Ovary (tissue), 10 donors: Measurements from ENCODE around the gene PROX1. TPM values are rescaled to one million over a fixed set of nuclear protein-coding genes. Genes with fewer than 3 reads are reported as not detected.

ENCODE experiments used
- DNase-seq, 5 donors: peaks; one replicate each; pipeline ENCODE4 v3.0.0-alpha.2; 2019 to 2020
- H3K27ac ChIP-seq, 2 donors: fragments of 200-600 bp; one replicate each; pipeline versions ENCODE4 v1.5.1 to v1.8.0; 2019 to 2022
- H3K27me3 ChIP-seq: fragments of 200-600 bp; one replicate; pipeline ENCODE4 v1.8.0; 2022
- H3K36me3 ChIP-seq: fragments of 200-600 bp; sonication (generic); one replicate; pipeline ENCODE4 v1.5.1; 2019
- H3K4me1 ChIP-seq: one replicate; pipeline ENCODE4 v1.8.1; 2013; ENCODE audit warnings: mild to moderate bottlenecking, moderate library complexity; ENCODE audit not compliant: insufficient read depth
- H3K4me3 ChIP-seq: fragments of 200-600 bp; sonication (generic); one replicate; pipeline ENCODE4 v1.5.1; 2017
- H3K9me3 ChIP-seq, 2 donors: fragments of 200-600 bp in 1 of 2; sonication (generic) in 1 of 2; one replicate each; pipeline versions ENCODE4 v1.5.1 to v1.8.1; 2013 to 2019; ENCODE audit warnings: mild to moderate bottlenecking in 1 of 2, moderate library complexity in 1 of 2
- CTCF ChIP-seq, 3 donors: fragments of 450-650 bp in 2 of 3; fragments of 200-600 bp in 1 of 3; IDR thresholded peaks; one replicate each; pipeline versions ENCODE4 v1.5.1 to v1.8.0; 2016 to 2022; ENCODE audit warnings: antibody characterized with exemption in 3 of 3, mild to moderate bottlenecking in 1 of 3
- EP300 ChIP-seq: sonication (generic); formaldehyde crosslinking; IDR thresholded peaks from one replicate; pipeline ENCODE4 v1.6.1; 2017; ENCODE audit warnings: antibody characterized with exemption
- POLR2A ChIP-seq: fragments of 450-650 bp; IDR thresholded peaks from one replicate; pipeline ENCODE4 v1.6.1; 2017; ENCODE audit warnings: antibody characterized with exemption, mild to moderate bottlenecking, moderate library complexity
- WGBS, 3 donors: extraction: QIAGEN DNeasy Blood & Tissue Kit in 1 of 3; methylation state at CpG; one replicate each; pipeline versions ENCODE4 v1.1.5 to v1.1.7; 2013 to 2017; 5-methylcytosine and 5-hydroxymethylcytosine counted together
- intact Hi-C, 4 donors: fragments of 100-400 bp; cut with DNase I; formaldehyde crosslinking; loops; one replicate each; pipeline versions ENCODE4 v1.11.0 to v1.15.1; 2022 to 2023
- long read RNA-seq, 3 donors: library from polyadenylated mRNA in 2 of 3; unstranded in 2 of 3; transcript quantifications; one replicate each; pipeline ENCODE4 v2.0.0 and lab custom pipeline, GENCODE V29; 2021 to 2026
- polyA plus RNA-seq, 2 donors: library from polyadenylated mRNA; stranded (reverse); fragments of 200-250 nt in 1 of 2; fragments of 350-450 nt in 1 of 2; fragmentation: Illumina TruSeq in 1 of 2; extraction: RNeasy Lipid Tissue Mini Kit (QIAGEN cat#74804) in 1 of 2; gene quantifications; one replicate each; pipeline ENCODE4 v1.2.3, GENCODE V29; 2013 to 2014
- total RNA-seq, 7 donors: library from RNA; depleted of rRNA in 2 of 7; stranded (reverse); fragments of >200 nt in 2 of 7; fragmentation: NEBNext Ultra II Directional in 3 of 7; extraction: Animal tissue kit (Norgen Biotek cat#: 25700) in 3 of 7; gene quantifications; one replicate each; pipeline versions ENCODE4 v1.1.0 to v1.2.4, GENCODE V29; 2016 to 2023
- donor health status: DM: no; HTN: no; CAD: no; lungs with moderate emphysema.
- donor health status: DM: no; HTN: no; CAD: no.
- donor health status: Bipolar disorder and iron deficiency.
- donor health status: DM: yes; HTN: yes; CAD: no.
- donor health status: DM: no; HTN: no; CAD: no.
- donor health status: DM: yes; HTN: yes; CAD: no.

Gene PROX1, protein sequence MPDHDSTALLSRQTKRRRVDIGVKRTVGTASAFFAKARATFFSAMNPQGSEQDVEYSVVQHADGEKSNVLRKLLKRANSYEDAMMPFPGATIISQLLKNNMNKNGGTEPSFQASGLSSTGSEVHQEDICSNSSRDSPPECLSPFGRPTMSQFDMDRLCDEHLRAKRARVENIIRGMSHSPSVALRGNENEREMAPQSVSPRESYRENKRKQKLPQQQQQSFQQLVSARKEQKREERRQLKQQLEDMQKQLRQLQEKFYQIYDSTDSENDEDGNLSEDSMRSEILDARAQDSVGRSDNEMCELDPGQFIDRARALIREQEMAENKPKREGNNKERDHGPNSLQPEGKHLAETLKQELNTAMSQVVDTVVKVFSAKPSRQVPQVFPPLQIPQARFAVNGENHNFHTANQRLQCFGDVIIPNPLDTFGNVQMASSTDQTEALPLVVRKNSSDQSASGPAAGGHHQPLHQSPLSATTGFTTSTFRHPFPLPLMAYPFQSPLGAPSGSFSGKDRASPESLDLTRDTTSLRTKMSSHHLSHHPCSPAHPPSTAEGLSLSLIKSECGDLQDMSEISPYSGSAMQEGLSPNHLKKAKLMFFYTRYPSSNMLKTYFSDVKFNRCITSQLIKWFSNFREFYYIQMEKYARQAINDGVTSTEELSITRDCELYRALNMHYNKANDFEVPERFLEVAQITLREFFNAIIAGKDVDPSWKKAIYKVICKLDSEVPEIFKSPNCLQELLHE
- total RNA-seq, result 10 to 100 TPM in 6 of 7 donors, 1 to 10 TPM in 1; 8.6 to 23.6 (median 16.8) TPM
- 1 to 10 TPM; 3.6 to 4.8 TPM for polyA plus RNA-seq
- long read RNA-seq, donor 1, full-length matches to known transcripts, result 2 of 8 reads
- long read RNA-seq, donor 1, partial matches to known transcripts, result 3 of 8 reads
- long read RNA-seq, donor 1, other reads (novel, unspliced or antisense), result 3 of 8 reads
- long read RNA-seq, donor 2, result 0 reads
- long read RNA-seq, donor 3, partial matches to known transcripts, result 0 of 2 reads
- long read RNA-seq, donor 3, other reads (novel, unspliced or antisense), result 2 of 2 reads

- Histone ChIP-seq H3K36me3 (no peaks in the 10 kb centered on the region), H3K9me3 (no peaks in the 10 kb centered on the region), H3K4me1 (peaks cover 13% of the 10 kb centered on the region), H3K27ac (peak within 1 kb of the TSS; percentile 75 to 94), H3K4me3 (peak within 1 kb of the TSS; percentile 53), H3K27me3 (no peaks in the 10 kb centered on the region)
- intact Hi-C loops, result no loop called here
- no peak for TF ChIP-seq EP300
- peak in 2 of 3 donors; percentile 36 to 53 for TF ChIP-seq CTCF (IDR thresholded peaks at IDR 0.05)
- peak; percentile 85 for TF ChIP-seq POLR2A
- peak in 4 of 5 donors; percentile 69 to 86 (median 75) for DNase-seq
- 1% methylated on average over 29 of the region's 29 CpGs for WGBS, 3 donors
Observed at GRCh38 chr1:213987927-213988506, at the start of gene PROX1. Gene PROX1, plus strand, starts transcription at chr1:213987973. Its CDS starts 8,563 bp downstream, at chr1:213996536.

GRCh38 chr1:213938776-213939175 is 49.0 kb upstream of the PROX1 start:
- no peak for TF ChIP-seq CTCF (IDR thresholded peaks at IDR 0.05)
- TF ChIP-seq POLR2A, result no peak
- TF ChIP-seq EP300, result no peak
- no peak for DNase-seq
- intact Hi-C loops, result no loop called here

DNA sequence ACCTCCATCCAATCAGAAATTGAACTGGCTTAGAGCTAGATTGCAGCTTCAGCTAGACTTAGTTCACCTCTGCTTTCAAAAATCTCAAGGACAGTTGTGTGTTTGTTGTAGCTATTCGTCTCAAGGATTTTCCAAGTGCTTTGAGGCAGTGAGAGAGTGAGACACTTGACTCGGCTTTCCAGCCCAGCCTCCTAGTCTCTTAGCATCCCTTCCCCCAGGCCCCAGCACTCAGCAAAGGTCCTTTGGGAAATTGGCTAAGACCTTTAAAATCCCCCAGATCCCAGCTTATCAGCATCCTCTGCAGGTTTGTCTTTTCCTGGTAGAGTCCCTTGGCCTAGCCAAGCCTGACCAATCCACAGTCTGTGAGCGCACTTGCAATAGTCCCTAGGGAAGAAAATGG is 47.9 kb upstream of the PROX1 start:
- no peaks in the 10 kb centered on the region for H3K27me3 ChIP-seq
- WGBS, 3 donors, result 66 to 90% (median 78%) methylated on average over 3 of the region's 3 CpGs
- no peaks in the 10 kb centered on the region for H3K9me3 ChIP-seq
- no peaks in the 10 kb centered on the region for H3K4me1 ChIP-seq
- DNase-seq, result no peak
- no peaks in the 10 kb centered on the region for H3K36me3 ChIP-seq
- intact Hi-C loops, result no loop called here
- no peak overlapping the region for H3K4me3 ChIP-seq
- TF ChIP-seq CTCF (IDR thresholded peaks at IDR 0.05), result no peak
- no peak for TF ChIP-seq POLR2A
- no peak for TF ChIP-seq EP300
- no peak overlapping the region for H3K27ac ChIP-seq

More at GRCh38 chr1:213938776-213939175, 49.0 kb upstream of the PROX1 start:
- H3K9me3 ChIP-seq, result no peaks in the 10 kb centered on the region
- H3K4me3 ChIP-seq, result no peak overlapping the region
- no peak overlapping the region for H3K27ac ChIP-seq
- no peaks in the 10 kb centered on the region for H3K4me1 ChIP-seq
- H3K27me3 ChIP-seq, result no peaks in the 10 kb centered on the region
- 65 to 83% (median 66%) methylated on average over 5 of the region's 5 CpGs for WGBS, 3 donors
- H3K36me3 ChIP-seq, result no peaks in the 10 kb centered on the region

GRCh38 chr1:213940947-213941346 is 46.8 kb upstream of the PROX1 start:
- Histone ChIP-seq H3K4me3 (no peak overlapping the region), H3K27me3 (no peaks in the 10 kb centered on the region), H3K36me3 (no peaks in the 10 kb centered on the region), H3K27ac (no peak overlapping the region), H3K4me1 (no peaks in the 10 kb centered on the region), H3K9me3 (no peaks in the 10 kb centered on the region)
- intact Hi-C loops, result no loop called here
- no peak for DNase-seq
- no peak for TF ChIP-seq POLR2A
- TF ChIP-seq CTCF (IDR thresholded peaks at IDR 0.05), result no peak
- no peak for TF ChIP-seq EP300
